Rectal smooth muscle tissue (tissue), 1 donor: ENCODE results near the gene RAB40AL.
"Not testable (repeated sequence)": the region's sequence is repeated elsewhere in the genome, so short reads cannot be mapped to it uniquely, and the experiment has no call there.

ENCODE experiments used
- H3K27ac ChIP-seq: one replicate; pipeline ENCODE4 v1.7.0; 2013; ENCODE audit warnings: low read depth, low read length, inconsistent platforms
- H3K27me3 ChIP-seq: one replicate; pipeline ENCODE4 v1.7.0; 2013; ENCODE audit warnings: low read length; ENCODE audit not compliant: control insufficient read depth, insufficient read depth
- H3K36me3 ChIP-seq: one replicate; pipeline ENCODE4 v1.7.0; 2013; ENCODE audit warnings: low read length; ENCODE audit not compliant: control insufficient read depth, insufficient read depth
- H3K4me1 ChIP-seq: one replicate; pipeline ENCODE4 v1.7.0; 2013; ENCODE audit warnings: low read length; ENCODE audit not compliant: control insufficient read depth, insufficient read depth
- H3K4me3 ChIP-seq: one replicate; pipeline ENCODE4 v1.7.0; 2013; ENCODE audit warnings: low read length
- H3K9ac ChIP-seq: one replicate; pipeline ENCODE4 v1.7.0; 2013; ENCODE audit warnings: low read length

Gene RAB40AL

DNA sequence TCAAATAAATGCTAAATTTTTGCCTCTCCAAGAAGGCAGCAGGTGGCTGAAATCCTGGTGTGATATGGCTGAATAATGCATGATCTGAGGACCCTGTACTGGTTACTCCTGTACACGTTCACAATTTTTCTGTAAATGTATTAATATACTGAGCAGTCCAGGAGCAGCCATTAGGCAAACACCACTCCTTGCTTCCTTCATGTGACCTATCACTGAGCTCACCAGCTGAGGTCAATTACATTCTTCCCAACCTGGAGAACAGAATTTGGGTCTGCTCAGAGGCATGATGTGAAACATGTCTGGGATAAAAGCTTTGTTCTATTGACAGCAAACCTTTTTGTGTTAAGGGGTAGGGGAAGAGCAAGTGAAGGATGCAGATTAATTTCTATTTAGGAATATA, 26.9 kb downstream of the RAB40AL start:
- Histone ChIP-seq H3K27ac (no peak overlapping the region), H3K27me3 (no peaks in the 10 kb centered on the region), H3K4me1 (no peaks in the 10 kb centered on the region), H3K36me3 (no peaks in the 10 kb centered on the region), H3K4me3 (no peak overlapping the region), H3K9ac (no peak overlapping the region)

DNA sequence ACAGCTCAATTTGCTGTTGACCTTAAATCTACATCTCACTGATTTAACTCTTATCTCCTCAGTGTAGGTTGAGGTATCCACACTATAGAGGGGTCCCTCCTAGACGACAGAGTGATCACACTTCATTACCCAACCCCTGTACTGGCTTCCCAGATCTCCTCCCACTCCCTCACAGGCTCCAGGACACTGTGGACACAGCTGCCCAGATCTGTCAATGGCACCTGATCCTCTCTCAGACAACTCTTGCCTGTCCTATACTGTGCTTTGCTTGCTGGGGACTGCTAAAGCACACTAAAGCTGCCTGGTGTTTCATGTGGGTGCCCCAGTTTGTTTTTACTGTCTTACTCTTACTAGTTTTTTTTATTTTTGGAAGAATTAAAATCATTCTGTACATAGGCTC, 27.9 kb downstream of the RAB40AL start:
- Histone ChIP-seq H3K27ac (no peak overlapping the region), H3K4me1 (no peaks in the 10 kb centered on the region), H3K27me3 (no peaks in the 10 kb centered on the region), H3K9ac (no peak overlapping the region), H3K4me3 (no peak overlapping the region), H3K36me3 (no peaks in the 10 kb centered on the region)

DNA sequence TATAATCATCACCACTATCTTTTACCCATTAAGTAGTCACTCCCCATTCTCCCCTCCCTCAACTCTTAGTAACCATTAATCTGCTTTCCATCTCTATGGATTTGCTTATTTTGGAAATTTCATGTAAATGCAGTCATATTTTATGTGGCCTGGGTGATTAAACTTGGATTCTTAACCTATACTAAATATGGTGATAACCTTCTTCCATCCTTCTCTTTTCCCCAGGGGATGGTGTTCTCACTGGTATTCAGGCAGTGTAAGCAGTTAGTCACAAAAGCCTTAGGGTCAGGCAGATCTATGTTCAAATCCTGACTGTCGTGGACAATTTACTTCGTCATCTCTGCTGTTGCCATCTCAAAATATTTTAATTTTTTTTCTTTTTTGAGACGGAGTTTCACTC, 29.6 kb downstream of the RAB40AL start:
- Histone ChIP-seq H3K27ac (no peak overlapping the region), H3K4me3 (no peak overlapping the region), H3K36me3 (no peaks in the 10 kb centered on the region), H3K4me1 (no peaks in the 10 kb centered on the region), H3K27me3 (no peaks in the 10 kb centered on the region), H3K9ac (no peak overlapping the region)

DNA sequence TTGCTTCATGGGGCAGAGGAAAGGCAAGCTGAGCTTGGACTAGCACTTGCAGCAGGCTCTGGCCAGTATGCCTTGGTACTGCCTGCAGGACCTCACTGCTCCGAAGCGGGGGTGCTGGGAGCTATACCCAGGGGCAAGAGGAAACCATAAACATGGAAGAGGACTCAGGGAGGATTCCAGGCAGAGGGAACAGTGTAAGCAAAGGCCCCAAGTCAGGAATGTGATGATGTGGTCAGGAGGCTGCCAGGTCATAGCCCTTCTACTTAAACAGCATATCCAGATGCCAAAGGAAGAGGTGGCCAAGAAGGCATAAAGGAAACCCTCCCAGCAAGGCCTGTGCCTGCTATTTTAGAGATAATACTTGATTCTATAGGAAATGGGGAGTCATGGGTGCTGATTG, 31.1 kb downstream of the RAB40AL start:
- no peaks in the 10 kb centered on the region for H3K4me1 ChIP-seq
- H3K4me3 ChIP-seq, result no peak overlapping the region

DNA sequence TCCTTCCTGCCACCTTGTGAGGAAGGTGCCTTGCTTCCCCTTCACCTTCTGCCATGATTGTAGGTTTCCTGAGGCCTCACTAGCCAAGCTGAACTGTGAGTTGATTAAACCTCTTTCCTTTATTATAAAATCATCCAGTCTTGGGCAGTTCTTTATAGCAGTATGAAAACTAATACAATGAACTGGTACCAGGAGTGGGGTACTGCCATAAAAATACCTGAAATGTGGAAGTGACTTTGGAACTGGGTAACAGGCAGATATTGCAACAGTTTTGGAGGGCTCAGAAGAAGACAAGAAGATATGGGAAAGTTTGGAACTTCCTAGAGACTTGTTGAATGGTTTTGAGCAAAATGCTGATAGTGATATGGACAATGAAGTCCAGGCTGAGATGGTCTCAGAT, 34.5 kb downstream of the RAB40AL start:
- H3K36me3 ChIP-seq, H3K9ac ChIP-seq, H3K4me1 ChIP-seq: not testable (repeated sequence)

More for the DNA sequence above, 31.1 kb downstream of the RAB40AL start:
- H3K9ac ChIP-seq, result no peak overlapping the region
- H3K27ac ChIP-seq, result no peak overlapping the region
- H3K36me3 ChIP-seq, result no peaks in the 10 kb centered on the region
- no peaks in the 10 kb centered on the region for H3K27me3 ChIP-seq

DNA sequence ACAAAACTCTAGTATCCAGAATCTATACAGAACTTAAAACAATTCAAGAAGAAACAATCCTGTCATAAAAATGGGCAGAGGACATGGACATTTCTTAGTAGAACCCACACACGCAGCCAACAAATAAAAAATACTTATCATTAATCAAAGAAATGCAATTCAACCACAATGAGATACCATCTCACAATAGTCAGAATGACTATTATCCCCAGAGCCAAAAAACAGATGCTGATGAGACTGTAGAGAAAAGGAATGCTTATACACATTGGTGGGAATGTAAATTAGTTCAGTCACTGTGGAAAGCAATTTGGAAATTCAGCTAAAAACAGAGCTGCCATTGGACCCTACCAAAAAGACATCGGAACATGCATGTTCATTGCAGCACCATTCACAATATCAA, 37.9 kb downstream of the RAB40AL start:
- H3K4me1 ChIP-seq, result no peaks in the 10 kb centered on the region
- no peaks in the 10 kb centered on the region for H3K27me3 ChIP-seq
- no peak overlapping the region for H3K27ac ChIP-seq
- no peak overlapping the region for H3K9ac ChIP-seq
- H3K4me3 ChIP-seq, result no peak overlapping the region
- no peaks in the 10 kb centered on the region for H3K36me3 ChIP-seq

More for the DNA sequence above, 34.5 kb downstream of the RAB40AL start:
- not testable (repeated sequence) for H3K27ac ChIP-seq, H3K4me3 ChIP-seq, H3K27me3 ChIP-seq

DNA sequence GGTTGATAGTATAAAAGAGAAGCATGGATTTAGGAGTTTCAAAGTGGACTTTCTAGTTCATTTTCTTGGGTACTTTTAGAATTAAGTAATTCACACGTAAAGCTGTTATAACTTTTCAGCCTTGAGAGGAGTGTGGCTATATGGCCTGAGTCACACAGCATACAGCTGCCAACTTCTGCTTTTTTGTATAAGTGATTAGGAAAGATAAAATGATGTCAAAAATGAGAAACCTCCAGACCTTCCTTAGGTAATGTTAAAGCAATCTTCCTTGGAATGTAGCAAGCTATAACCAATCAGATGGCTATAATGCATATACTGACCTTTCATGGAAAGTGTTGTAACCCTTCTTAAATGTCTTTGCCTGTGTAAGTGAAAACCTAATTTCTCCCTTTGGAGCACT, 39.2 kb downstream of the RAB40AL start:
- Histone ChIP-seq H3K4me1 (no peaks in the 10 kb centered on the region), H3K36me3 (no peaks in the 10 kb centered on the region), H3K27me3 (no peaks in the 10 kb centered on the region), H3K9ac (no peak overlapping the region), H3K27ac (no peak overlapping the region), H3K4me3 (no peak overlapping the region)

DNA sequence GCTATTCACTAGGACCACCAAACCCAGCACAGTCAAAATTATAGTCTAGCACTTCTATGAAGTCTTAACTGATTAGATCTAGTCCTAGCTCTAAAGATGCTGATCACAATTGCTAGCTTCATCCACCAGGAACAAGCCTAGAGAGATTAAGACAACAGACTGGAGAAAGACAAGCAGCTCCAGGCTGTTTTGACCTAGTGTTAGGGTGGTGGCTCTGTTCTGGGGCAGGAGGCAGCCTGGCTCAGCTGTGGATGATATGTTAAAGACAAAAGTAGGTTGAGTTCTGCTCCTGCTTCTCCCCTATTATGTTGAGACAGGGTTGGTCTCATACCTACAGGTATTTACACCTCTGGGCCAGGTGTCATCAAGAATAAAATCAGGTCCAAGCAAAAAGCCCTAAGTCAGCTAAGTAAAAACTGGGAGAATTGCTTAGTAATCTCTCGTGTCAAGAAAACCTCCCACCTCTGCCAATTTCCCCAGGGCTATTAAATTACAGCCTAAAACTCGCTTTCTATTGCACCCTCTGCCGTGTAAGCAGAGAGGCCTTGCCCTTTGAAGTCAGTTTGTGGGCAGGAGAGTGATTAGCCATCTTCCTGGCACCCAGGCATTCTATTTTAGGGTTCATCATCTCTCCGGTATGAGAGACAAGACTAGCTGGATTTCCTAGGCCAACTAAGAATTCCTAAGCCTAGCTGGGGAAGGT, 39.9 kb downstream of the RAB40AL start:
- Histone ChIP-seq H3K36me3 (no peaks in the 10 kb centered on the region), H3K27ac (no peak overlapping the region), H3K9ac (no peak overlapping the region), H3K4me1 (no peaks in the 10 kb centered on the region), H3K27me3 (no peaks in the 10 kb centered on the region), H3K4me3 (no peak overlapping the region)

DNA sequence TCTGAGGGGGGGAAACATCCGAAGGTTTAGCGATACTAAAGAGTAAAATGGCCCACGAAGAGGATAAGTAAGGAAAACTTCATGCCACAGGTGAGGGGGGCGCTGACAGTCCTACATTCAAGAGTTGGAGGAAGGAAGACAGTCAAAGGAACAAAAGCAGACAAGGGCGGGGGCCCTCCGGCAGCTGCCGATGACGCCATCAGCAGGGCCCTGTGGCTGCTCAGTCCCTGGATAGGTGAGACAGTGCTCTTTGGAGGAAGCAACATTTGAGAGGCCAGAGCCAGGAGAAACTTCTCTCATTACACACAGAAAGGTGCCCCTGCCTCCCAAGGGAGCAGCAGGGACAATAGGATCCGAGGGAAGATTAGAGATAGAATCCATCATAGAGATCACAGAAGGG, 41.5 kb downstream of the RAB40AL start:
- no peaks in the 10 kb centered on the region for H3K4me1 ChIP-seq
- H3K9ac ChIP-seq, result no peak overlapping the region
- H3K27ac ChIP-seq, result no peak overlapping the region
- H3K4me3 ChIP-seq, result no peak overlapping the region
- H3K36me3 ChIP-seq, result no peaks in the 10 kb centered on the region
- no peaks in the 10 kb centered on the region for H3K27me3 ChIP-seq

DNA sequence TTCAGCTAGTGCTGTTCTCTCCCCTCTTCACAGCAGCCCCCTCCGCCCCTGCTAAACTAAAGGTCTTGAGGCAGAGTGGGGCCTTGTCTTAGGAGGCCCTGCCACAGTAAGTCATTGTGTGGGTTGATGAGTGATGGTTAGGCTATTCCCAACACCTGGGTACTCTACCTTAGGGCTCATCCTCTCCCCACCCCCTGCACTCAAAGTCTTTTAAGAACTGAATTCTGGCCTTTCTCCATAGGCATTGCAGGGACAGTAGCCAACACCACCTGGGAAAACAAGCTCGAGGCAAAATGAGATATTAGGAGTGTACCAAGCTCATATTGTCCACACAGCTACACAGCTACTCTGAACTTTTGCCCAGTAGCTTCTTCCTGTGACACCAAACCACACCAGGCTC, 42.5 kb downstream of the RAB40AL start:
- Histone ChIP-seq H3K36me3 (no peaks in the 10 kb centered on the region), H3K4me1 (no peaks in the 10 kb centered on the region), H3K4me3 (no peak overlapping the region), H3K27ac (no peak overlapping the region), H3K27me3 (no peaks in the 10 kb centered on the region), H3K9ac (no peak overlapping the region)

DNA sequence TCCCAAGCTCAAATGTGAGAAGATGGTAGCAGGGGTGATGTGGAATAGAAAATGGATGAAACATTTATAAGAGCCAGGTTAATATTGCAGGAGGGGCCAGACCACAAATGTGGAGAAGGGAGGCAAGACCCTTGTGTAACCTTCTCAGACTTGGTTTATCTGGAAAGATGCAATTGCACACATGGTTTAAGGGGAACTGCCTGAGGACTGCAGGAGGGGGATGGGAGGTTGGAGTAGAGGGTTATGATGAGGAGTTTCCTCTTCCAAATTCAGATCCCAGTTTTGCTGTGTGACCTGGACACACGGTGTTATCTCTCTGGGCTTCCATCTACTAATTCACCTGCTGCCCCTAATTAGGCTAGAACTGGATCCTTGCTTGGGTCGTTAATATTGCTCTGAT, 46.1 kb downstream of the RAB40AL start:
- H3K9ac ChIP-seq, result no peak overlapping the region
- H3K4me3 ChIP-seq, result no peak overlapping the region
- H3K4me1 ChIP-seq, result no peaks in the 10 kb centered on the region
- H3K27me3 ChIP-seq, result no peaks in the 10 kb centered on the region
- no peaks in the 10 kb centered on the region for H3K36me3 ChIP-seq
- H3K27ac ChIP-seq, result no peak overlapping the region

DNA sequence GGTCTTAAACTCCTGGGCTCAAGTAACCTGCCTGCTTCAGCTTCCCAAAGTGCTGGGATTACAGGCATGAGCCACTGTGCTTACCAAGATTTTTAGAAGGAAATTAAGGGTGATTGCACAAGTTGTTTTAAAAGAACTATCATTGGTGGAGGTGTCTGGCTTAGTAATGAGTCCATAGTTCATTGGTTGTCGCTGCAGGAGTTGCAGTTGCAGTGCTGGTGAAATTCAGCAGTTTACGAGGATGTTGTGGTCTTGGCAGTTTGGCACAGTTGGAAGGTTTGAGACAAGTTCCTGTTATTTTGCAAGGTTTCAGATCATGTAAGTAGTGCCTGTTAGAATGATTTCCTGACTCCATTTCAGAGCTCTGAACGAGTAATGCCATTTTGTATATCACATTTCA, 48.1 kb downstream of the RAB40AL start:
- Histone ChIP-seq H3K4me1 (no peaks in the 10 kb centered on the region), H3K36me3 (no peaks in the 10 kb centered on the region), H3K27ac (no peak overlapping the region), H3K4me3 (no peak overlapping the region), H3K9ac (no peak overlapping the region), H3K27me3 (peaks cover 2% of the 10 kb centered on the region)
